ENCODE measurements around the gene CCDC88B. TPM values are rescaled to one million over a fixed set of nuclear protein-coding genes. Genes with fewer than 3 reads are reported as not detected.

The CCDC88B gene
- total and polyA plus RNA-seq, 2 of the 8 experiments (the other 6 are each of a cell fraction or from before 2014, with no cell fraction given): 5.9 to 12.5 TPM

DNA sequence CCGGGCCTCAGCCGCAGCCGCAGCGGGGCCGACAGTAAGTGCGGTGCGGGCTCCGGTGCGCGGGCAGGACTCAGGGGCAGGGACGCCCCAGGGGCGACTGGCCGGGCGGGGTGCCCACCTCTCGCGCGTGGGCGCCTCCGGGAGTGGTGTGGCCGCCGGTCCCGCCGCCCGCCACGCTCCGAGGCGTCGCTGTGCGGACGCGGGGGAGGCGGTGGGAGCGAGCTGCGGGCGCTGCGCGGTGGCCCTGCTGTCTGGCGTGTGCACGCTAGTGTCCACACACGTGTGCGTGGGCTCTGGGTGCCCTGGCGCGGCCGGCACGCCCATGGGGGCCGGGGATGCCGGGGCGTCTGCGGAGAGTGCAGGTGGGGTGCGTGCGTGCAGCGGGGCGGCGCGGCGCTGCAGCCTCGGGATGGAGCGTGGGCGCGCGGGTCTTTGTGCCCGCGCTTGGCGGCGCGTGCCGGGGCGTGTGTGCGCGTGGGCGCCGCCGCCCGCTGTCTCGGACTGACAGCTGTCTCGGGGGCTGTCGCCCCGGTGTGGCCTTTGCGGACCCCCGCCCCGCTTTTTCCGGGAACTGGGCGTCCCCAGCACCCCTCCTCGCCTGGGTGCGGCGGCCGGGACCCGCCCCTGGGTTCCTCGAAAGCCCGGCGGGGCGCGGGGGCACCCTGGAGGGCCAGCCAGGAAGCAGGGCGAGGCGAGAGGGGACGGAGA is 48.1 kb upstream of the CCDC88B start (continued):
- TF ChIP-seq CTBP2 (IDR thresholded peaks at IDR 0.05; ENCODE audit: borderline replicate concordance, insufficient read depth, insufficient read length, low read length) (no peak), KDM4A (IDR thresholded peaks at IDR 0.05; ENCODE audit: low read depth, low read length, severe bottlenecking) (peak; percentile 38), ASH2L (IDR thresholded peaks at IDR 0.05; ENCODE audit: low read length) (no peak), EZH2 (IDR thresholded peaks at IDR 0.05; ENCODE audit: low read depth, low read length, severe bottlenecking) (peak; percentile 86), RNF2 (IDR thresholded peaks at IDR 0.05; ENCODE audit: borderline replicate concordance, low read depth, low read length, missing control alignments, poor library complexity, severe bottlenecking) (peak; percentile 66), BRCA1 (IDR thresholded peaks at IDR 0.05; ENCODE audit: low read depth, low read length) (no peak), NANOG (IDR thresholded peaks at IDR 0.05; ENCODE audit: insufficient read depth, low read depth, low read length, poor library complexity, severe bottlenecking) (no peak), POLR2AphosphoS5 (IDR thresholded peaks at IDR 0.05; ENCODE audit: low read depth, low read length) (no peak), SUZ12 (IDR thresholded peaks at IDR 0.05; ENCODE audit: low read length) (peak; percentile 92)
- TF ChIP-seq, protein P1, sequence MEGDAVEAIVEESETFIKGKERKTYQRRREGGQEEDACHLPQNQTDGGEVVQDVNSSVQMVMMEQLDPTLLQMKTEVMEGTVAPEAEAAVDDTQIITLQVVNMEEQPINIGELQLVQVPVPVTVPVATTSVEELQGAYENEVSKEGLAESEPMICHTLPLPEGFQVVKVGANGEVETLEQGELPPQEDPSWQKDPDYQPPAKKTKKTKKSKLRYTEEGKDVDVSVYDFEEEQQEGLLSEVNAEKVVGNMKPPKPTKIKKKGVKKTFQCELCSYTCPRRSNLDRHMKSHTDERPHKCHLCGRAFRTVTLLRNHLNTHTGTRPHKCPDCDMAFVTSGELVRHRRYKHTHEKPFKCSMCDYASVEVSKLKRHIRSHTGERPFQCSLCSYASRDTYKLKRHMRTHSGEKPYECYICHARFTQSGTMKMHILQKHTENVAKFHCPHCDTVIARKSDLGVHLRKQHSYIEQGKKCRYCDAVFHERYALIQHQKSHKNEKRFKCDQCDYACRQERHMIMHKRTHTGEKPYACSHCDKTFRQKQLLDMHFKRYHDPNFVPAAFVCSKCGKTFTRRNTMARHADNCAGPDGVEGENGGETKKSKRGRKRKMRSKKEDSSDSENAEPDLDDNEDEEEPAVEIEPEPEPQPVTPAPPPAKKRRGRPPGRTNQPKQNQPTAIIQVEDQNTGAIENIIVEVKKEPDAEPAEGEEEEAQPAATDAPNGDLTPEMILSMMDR (IDR thresholded peaks at IDR 0.05; ENCODE audit: control extremely low read depth in 1 of 3, insufficient read depth in 1 of 3, low read depth in 1 of 3, low read length in 3 of 3): no peak
- TF ChIP-seq, protein P2, sequence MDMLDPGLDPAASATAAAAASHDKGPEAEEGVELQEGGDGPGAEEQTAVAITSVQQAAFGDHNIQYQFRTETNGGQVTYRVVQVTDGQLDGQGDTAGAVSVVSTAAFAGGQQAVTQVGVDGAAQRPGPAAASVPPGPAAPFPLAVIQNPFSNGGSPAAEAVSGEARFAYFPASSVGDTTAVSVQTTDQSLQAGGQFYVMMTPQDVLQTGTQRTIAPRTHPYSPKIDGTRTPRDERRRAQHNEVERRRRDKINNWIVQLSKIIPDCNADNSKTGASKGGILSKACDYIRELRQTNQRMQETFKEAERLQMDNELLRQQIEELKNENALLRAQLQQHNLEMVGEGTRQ (IDR thresholded peaks at IDR 0.05; ENCODE audit: low read length): no peak

Measured in H1 (cell line).